Activated B cell treated with CpG ODN at 0.5 μM for 24 hours (primary cell): ENCODE data around the gene KTI12. TPM values are rescaled to one million over a fixed set of nuclear protein-coding genes. Genes with fewer than 3 reads are reported as not detected.
A peak's percentile ranks its signal among the peaks of the same experiment; 100 is the strongest.

Source experiments
- ATAC-seq: fragments of 200-7000 bp; cut with Tn5 transposase; one replicate; pipeline ENCODE4 v1.10.0; 2021; ENCODE audit warnings: low read depth, mild to moderate bottlenecking, moderate library complexity
- CTCF ChIA-PET: fragments of 350-600 bp; sonication (Branson Sonifier 250); formaldehyde crosslinking; loops from one replicate; lab custom pipeline; 2021; ENCODE audit warnings: antibody characterized with exemption; lab: Charles Lee
- POLR2A ChIA-PET: fragments of 350-600 bp; sonication (Branson Sonifier 250); formaldehyde crosslinking; loops from one replicate; lab custom pipeline; 2021; ENCODE audit warnings: antibody characterized with exemption; lab: Charles Lee
- DNase-seq: peaks from one replicate; pipeline ENCODE4 v3.0.0; 2022
- H3K27ac Mint-ChIP-seq: one replicate; pipeline ENCODE4 v1.8.0; 2020; ENCODE audit warnings: mixed read lengths
- H3K27me3 Mint-ChIP-seq: one replicate; pipeline ENCODE4 v1.8.0; 2021; ENCODE audit warnings: mixed read lengths
- H3K36me3 Mint-ChIP-seq: one replicate; pipeline ENCODE4 v1.8.0; 2021; ENCODE audit warnings: low read depth, mixed read lengths
- H3K4me1 Mint-ChIP-seq: one replicate; pipeline ENCODE4 v1.8.0; 2021; ENCODE audit warnings: mixed read lengths
- H3K4me3 Mint-ChIP-seq: one replicate; pipeline ENCODE4 v1.8.0; 2020; ENCODE audit warnings: mild to moderate bottlenecking, mixed read lengths
- H3K9me3 Mint-ChIP-seq: one replicate; pipeline ENCODE4 v1.8.0; 2020; ENCODE audit warnings: mixed read lengths
- CTCF ChIP-seq: fragments of 200-600 bp; IDR thresholded peaks from one replicate; pipeline ENCODE4 v1.8.0; 2022; ENCODE audit warnings: antibody characterized with exemption, mild to moderate bottlenecking
- intact Hi-C: fragments of 100-400 bp; cut with micrococcal nuclease; formaldehyde crosslinking; loops from one replicate; pipeline ENCODE4 v1.15.1; 2024
- total RNA-seq: library from RNA; stranded (reverse); gene quantifications from 2 replicates; pipeline ENCODE4 v1.2.3, GENCODE V29; 2022

The KTI12 gene
- total RNA-seq, 1 donor from 2014 or later = 18.8 TPM

- ATAC-seq = peak; percentile 7
- CTCF ChIA-PET = no interaction called here
- H3K4me3 Mint-ChIP-seq = peak overlapping the region; percentile 64
These were observed 43.8 kb downstream of the KTI12 start for GRCh38 chr1:51989582-51990477.

GRCh38 chr1:51988254-51988653, 45.4 kb downstream of the KTI12 start:
- Mint-ChIP-seq H3K27me3 (peaks cover 28% of the 10 kb centered on the region), H3K4me1 (peaks cover 9% of the 10 kb centered on the region), H3K36me3 (no peaks in the 10 kb centered on the region), H3K9me3 (no peaks in the 10 kb centered on the region), H3K4me3 (no peak overlapping the region), H3K27ac (no peak overlapping the region)
- no peak for ATAC-seq
- intact Hi-C loops = no loop called here
- no peak for DNase-seq
- CTCF ChIA-PET = no interaction called here
- TF ChIP-seq CTCF = no peak
- POLR2A ChIA-PET = no interaction called here

More at GRCh38 chr1:51989582-51990477, 43.8 kb downstream of the KTI12 start:
- Mint-ChIP-seq H3K4me1 (peaks cover 9% of the 10 kb centered on the region), H3K27ac (no peak overlapping the region), H3K27me3 (peaks cover 33% of the 10 kb centered on the region), H3K36me3 (no peaks in the 10 kb centered on the region), H3K9me3 (no peaks in the 10 kb centered on the region)
- TF ChIP-seq CTCF = no peak
- no peak for DNase-seq
- intact Hi-C loops = no loop called here
- POLR2A ChIA-PET = interaction anchor here (0.5 to 0.9 kb wide), 3 partner anchors 19 to 382 kb away, joined by 3 to 4 read pairs (median 3); partner anchors contain the start of gene TXNDC12

GRCh38 chr1:51986718-51987117, 46.9 kb downstream of the KTI12 start:
- H3K27me3 Mint-ChIP-seq = peaks cover 13% of the 10 kb centered on the region
- no peaks in the 10 kb centered on the region for H3K9me3 Mint-ChIP-seq
- POLR2A ChIA-PET = no interaction called here
- ATAC-seq (no peak), DNase-seq (no peak)
- no peaks in the 10 kb centered on the region for H3K36me3 Mint-ChIP-seq
- H3K4me1 Mint-ChIP-seq = peaks cover 9% of the 10 kb centered on the region
- CTCF ChIA-PET = interaction anchor here (1.0 kb wide), 1 partner anchor 89 kb away, joined by 3 read pairs; no protein-coding TSS in a partner anchor
- TF ChIP-seq CTCF = no peak
- H3K4me3 Mint-ChIP-seq = no peak overlapping the region
- no peak overlapping the region for H3K27ac Mint-ChIP-seq
- intact Hi-C loops = no loop called here

- no peak overlapping the region for H3K27ac Mint-ChIP-seq
- H3K4me3 Mint-ChIP-seq = no peak overlapping the region
- CTCF ChIA-PET = no interaction called here
- no peaks in the 10 kb centered on the region for H3K36me3 Mint-ChIP-seq
- H3K27me3 Mint-ChIP-seq = no peaks in the 10 kb centered on the region
- POLR2A ChIA-PET = no interaction called here
- intact Hi-C loops = no loop called here
- H3K9me3 Mint-ChIP-seq = no peaks in the 10 kb centered on the region
- TF ChIP-seq CTCF = no peak
- no peak for DNase-seq
- no peaks in the 10 kb centered on the region for H3K4me1 Mint-ChIP-seq
- no peak for ATAC-seq
These were observed 51.4 kb downstream of the KTI12 start for GRCh38 chr1:51982161-51982560.

Other genes starting within 250 kb of the KTI12 start
- gene NRDC, start 155.1 kb downstream of the KTI12 start, total RNA-seq = 157 and 162 TPM in 2 replicates
- 0.02 TPM in 1 of 2 replicates, not detected in the other for gene RAB3B, start 43.1 kb downstream of the KTI12 start, total RNA-seq
- gene TXNDC12, start 21.4 kb upstream of the KTI12 start, total RNA-seq = 37.4 and 39.0 TPM in 2 replicates
- 32.8 and 36.2 TPM in 2 replicates for gene BTF3L4, start 22.5 kb upstream of the KTI12 start, total RNA-seq
- 3.2 and 3.3 TPM in 2 replicates for gene ZFYVE9, start 108.3 kb upstream of the KTI12 start, total RNA-seq